22Rv1 (cell line): ENCODE measurements around the gene TRPM3.

Experiments
- ZFX ChIP-seq: fragments of 450-650 bp; IDR thresholded peaks from 2 replicates; pipeline ENCODE4 v1.6.1; 2017; ENCODE audit warnings: antibody characterized with exemption, borderline replicate concordance
- TF ChIP-seq, protein P1 (sequence below): fragments of 450-650 bp; IDR thresholded peaks from 2 replicates; pipeline ENCODE4 v1.5.1; 2017; ENCODE audit warnings: mild to moderate bottlenecking

DNA sequence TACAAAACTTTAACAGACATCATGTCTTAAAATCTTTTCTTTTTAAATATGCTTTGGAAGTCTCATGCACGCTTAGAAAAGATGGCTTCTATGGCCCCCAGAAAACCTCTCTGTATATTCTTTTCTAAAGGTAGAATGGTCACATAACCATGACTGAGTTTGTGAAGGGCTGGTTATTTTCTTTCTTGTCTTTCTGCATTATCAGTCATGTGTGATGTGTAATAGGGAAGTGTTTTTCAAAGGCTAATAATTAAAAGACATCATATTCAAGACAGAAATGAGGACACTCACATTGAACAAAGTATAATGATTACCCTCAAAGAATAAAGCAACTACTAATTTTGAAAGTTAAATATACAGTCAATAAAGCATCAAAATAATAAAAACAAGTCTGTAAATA lies 253.4 kb downstream of the TRPM3 start:
- TF ChIP-seq ZFX = no peak
- TF ChIP-seq, protein P1, sequence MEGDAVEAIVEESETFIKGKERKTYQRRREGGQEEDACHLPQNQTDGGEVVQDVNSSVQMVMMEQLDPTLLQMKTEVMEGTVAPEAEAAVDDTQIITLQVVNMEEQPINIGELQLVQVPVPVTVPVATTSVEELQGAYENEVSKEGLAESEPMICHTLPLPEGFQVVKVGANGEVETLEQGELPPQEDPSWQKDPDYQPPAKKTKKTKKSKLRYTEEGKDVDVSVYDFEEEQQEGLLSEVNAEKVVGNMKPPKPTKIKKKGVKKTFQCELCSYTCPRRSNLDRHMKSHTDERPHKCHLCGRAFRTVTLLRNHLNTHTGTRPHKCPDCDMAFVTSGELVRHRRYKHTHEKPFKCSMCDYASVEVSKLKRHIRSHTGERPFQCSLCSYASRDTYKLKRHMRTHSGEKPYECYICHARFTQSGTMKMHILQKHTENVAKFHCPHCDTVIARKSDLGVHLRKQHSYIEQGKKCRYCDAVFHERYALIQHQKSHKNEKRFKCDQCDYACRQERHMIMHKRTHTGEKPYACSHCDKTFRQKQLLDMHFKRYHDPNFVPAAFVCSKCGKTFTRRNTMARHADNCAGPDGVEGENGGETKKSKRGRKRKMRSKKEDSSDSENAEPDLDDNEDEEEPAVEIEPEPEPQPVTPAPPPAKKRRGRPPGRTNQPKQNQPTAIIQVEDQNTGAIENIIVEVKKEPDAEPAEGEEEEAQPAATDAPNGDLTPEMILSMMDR = no peak
